Stimulated activated CD4-positive, alpha-beta T cell treated with anti-CD3 and anti-CD28 coated beads, Interleukin-12 subunit alpha, Interleukin-12 subunit beta, amount 100 ng/mL, for 24 hours (primary cell): Measurements from ENCODE around the gene KCNJ4.
"Not testable (repeated sequence)": the region's sequence is repeated elsewhere in the genome, so short reads cannot be mapped to it uniquely, and the experiment has no call there.

ENCODE experiments used
- DNase-seq, 2 experiments: peaks; one replicate each; pipeline ENCODE4 v3.0.0-alpha.2; 2020; ENCODE audit warnings: low read depth in 2 of 2

KCNJ4 gene

DNA sequence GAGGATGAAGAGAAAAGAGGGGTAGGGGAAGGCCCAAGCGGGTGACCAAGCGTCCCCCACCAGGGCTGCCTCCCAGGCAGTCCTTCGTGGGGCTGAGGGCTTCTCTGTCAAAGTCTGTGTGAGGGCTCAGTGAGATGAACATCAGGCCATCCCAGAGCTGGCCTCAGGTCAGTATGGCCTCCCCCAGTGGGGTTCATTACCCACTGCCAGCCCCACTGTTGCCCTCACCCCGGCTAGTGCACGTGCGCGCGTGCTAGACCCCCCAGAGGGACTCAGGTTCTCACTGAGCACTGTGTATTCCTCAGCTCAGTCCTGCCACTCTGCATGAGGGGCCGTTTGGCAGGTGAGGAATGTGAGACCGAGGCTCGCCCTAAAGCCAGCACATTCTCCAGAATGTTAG lies 16.2 kb upstream of the KCNJ4 start:
- no peak for DNase-seq

- DNase-seq, result not testable (repeated sequence)
Measured at GRCh38 chr22:38470179-38470578, 15.2 kb upstream of the KCNJ4 start.

- no peak for DNase-seq
Measured at GRCh38 chr22:38469306-38469781, 14.3 kb upstream of the KCNJ4 start.

- DNase-seq, result no peak
Measured at GRCh38 chr22:38468443-38469305, 13.7 kb upstream of the KCNJ4 start.

GRCh38 chr22:38467904-38468442 lies 13.0 kb upstream of the KCNJ4 start, which contains the start of gene KDELR3:
TSS of gene KDELR3 (plus strand) at chr22:38468096. CDS start at chr22:38468234, 138 bp downstream.
- peak; percentile 20 to 61 for DNase-seq

DNA sequence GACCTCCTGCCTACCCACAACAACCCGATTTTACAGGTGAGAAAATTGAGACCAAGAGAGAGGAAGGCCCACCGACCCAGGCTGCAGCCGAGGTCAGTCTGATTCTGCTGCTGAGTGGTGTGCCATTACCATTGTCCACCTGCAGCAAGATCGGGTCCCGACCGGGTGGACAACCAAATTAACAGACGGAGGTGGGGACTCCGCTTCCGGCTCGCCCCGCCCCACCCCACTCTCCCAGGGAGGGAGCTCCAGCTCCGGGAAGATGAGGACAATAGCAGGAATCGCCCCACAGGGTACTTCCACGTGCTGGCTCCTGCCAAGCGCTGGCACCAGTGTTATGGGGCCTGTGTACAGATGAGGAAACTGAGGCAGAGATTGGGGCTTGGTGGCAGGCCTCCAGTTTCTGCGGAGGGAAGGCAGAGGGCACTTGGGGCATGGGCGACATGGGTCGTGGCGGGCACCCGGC lies 12.5 kb upstream of the KCNJ4 start:
- no peak for DNase-seq

DNA sequence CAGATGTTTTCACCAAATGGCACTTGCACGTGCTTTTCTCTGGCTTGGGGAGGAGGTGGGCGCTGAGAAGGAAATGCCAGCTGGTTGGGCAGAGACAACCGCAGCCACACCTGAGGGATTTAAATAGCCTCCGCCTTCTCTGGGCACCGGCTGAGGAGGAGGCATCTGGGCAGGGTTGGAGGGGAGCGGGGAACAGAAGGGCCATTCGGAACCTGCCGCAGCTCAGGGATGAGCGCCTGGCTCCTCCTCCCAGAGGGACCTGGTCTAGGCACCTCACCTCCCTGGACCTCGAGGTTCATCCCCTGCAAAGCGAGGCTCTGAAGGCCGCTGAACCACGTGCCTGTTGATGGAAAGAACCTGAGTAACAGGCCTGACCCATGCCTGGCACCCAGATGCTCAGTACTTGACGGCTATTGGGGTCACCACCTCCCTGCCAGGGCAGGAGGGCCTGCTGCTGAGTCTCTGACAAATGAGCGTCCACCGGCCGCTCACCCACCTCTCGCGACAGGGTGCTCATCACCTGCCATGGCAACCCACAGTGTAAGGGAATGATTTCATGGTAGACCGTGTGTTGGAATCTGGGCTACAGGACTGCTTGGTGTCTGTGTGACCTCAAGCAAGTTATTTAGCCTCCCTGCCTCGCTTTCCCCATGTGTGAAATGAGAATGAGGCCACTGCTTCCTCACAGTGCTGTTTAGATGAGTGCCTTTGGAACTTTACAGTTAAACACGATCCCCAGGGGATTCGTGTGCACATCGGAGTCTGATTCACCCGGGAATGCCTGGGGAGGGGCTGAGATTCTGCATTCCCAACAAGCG lies 10.9 kb upstream of the KCNJ4 start:
- DNase-seq, result no peak

DNA sequence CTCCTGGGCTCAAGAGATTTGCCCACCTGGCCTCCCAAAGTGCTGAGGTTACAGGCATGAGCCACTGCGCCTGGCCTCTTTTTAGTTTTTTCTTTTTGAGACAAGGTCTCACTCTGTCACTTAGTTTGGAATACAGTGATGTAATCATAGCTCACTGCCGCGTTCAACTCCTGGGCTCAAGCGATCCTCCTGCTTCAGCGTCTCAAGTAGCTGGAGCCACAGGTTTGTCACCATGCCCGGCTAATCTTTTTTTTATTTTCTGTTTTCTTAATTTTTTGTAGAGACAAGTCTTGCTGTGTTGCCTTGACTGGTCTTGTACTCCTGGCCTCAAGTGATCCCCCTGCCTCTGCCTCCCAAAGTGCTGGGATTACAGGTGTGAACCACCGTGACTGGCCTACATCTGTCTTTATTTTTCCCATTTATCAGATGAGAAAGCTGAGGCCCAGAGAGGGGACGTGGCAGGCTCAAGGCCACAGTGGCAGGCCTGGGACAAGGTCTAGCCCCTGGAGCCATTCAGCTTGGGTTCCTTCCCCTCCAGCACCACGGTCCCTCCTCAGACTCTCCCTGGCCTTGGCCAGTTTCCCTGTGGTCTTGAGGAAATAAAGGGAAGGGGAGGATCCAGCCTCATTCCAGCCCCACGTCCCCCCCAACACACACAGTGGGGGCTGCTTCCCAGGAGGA lies 10.1 kb upstream of the KCNJ4 start:
- no peak for DNase-seq

DNA sequence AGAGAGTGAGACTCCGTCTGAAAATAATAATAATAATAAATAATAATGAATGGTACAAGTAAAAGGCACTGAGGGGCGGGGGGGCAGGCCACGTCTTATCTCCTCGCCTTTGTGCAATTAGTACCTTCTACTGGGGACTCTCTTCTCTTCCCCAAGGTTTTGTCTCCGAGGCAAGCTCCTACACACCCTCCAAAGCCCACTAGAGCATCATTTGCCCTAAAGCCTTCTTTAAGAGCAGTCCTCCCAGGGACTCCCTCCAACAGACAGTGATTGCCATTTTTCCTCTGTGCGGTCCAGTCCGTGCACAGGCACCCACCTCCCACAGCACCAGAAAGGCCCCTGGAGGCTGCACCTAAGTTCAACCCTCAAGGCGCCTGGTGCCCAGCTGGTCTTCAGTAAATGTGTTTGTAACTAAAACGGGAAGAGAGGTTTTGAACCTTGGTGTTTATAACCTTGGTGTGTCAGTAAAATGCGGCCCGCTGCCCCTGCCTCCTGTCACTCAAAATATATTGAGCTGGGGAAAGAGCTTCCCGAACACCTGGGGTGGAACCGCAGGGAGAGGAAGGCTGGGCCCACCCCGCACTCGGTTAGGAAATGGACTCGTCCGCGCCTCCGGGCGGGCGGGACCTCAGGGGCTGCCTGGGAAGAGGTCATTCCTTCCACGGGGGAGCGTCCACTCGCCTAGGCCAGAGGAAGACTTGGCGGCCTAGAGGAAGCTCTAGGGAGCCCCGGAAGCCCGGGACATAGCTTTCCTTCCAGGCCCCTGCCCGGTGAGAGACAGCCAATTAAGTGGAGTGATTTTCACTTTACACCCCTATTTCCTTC lies 8.2 kb upstream of the KCNJ4 start:
- DNase-seq, result no peak

GRCh38 chr22:38461414-38462081 lies 6.5 kb upstream of the KCNJ4 start:
- peak; percentile 18 to 62 for DNase-seq

GRCh38 chr22:38461057-38461413 lies 6.0 kb upstream of the KCNJ4 start:
- no peak for DNase-seq

DNA sequence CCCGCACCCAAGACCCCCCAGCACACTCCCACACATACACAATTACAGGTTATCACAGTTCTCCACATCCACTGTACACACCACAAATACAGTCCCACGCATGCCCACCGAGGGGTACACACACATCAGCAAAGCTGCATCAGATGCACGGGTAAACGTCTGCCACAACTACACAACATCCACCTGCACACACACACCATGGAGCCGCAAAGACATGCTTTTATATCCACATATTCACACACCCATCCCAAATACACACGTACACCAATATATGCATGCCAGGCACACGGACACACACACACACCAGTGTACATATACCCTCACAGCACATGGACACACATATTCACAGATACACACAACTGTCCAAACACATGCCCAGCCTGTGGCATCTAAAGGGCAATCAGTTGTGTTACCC lies 5.4 kb upstream of the KCNJ4 start:
- no peak for DNase-seq

- DNase-seq, result no peak
Measured at GRCh38 chr22:38456841-38457699, 2.1 kb upstream of the KCNJ4 start.

DNA sequence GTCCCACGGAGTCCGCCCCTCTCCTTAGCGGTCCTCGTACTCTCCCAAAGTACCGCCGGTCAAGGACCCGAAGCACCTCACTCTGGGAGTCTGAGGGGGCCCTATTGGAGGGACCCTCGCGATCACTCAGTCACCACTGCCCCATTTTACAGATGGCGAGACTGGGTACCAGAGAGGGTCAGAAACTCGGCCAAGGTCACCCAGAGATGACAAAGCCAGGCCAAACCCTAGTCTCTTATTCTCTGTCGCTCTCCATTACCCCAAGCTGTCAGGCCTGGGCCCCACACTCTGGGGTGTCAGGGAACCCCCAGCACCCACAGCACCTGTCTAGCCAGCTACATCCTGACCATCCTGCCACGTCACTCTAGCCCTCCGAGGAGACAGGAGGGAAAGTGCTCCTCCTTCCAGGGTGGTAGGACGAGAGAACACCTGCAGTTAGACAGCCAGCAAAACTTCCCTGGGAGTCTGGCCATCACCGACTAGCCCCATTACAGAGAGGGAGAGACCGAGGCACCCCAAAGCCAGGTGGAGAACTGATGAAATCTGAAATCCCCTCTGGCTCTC lies 1.4 kb upstream of the KCNJ4 start:
- no peak for DNase-seq

- no peak for DNase-seq
Measured at GRCh38 chr22:38455530-38456271, 702 bp upstream of the KCNJ4 start.

DNA sequence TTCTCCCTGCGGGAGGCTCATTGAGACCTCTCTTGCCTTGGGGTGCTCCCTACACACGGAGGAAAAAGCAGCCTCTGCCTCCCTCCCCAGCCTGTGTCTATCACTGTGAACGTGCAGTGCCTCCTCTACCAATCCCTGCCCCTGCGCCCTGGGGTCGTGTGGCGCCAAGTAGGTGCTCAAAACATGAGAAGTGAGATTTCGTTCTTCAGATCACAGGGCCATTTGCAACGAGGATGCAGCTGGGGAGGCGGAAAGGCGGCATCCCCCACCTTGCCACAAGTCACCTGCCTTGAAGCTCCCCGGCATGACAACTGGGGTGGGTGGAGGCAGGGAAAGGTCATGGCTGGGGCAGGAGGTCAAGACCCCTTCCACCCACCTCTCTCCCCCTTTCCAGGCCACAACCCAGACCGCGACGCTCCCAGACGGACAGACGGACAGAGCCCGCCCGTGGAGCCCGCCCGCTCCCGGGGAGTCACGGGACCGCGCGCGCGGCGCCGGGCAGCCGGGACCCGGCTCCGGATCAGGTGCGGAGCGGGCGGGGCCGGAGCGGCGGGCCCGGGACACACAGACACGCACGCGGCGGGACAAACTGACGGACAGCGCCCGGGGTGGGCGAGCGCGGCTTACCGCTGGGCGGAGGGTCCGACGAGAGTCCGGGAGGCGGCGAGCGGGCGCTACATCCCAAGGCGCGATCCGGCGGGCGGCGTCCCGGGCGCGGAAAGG lies 485 bp downstream of the KCNJ4 start:
- DNase-seq, result no peak

GRCh38 chr22:38453996-38454352 lies 1.0 kb downstream of the KCNJ4 start:
- DNase-seq, result no peak
